Lower leg skin (tissue), 3 donors: ENCODE data around the gene FOXP2.

Experiments used
- CTCF ChIP-seq, 3 donors: fragments of 450-650 bp; IDR thresholded peaks; one replicate each; pipeline ENCODE4 v1.5.1; 2016; ENCODE audit warnings: antibody characterized with exemption in 3 of 3, mild to moderate bottlenecking in 3 of 3, moderate library complexity in 2 of 3
- POLR2A ChIP-seq, 2 donors: fragments of 450-650 bp; IDR thresholded peaks; one replicate each; pipeline ENCODE4 v1.6.1; 2016 to 2017; ENCODE audit warnings: antibody characterized with exemption in 2 of 2, mild to moderate bottlenecking in 1 of 2, moderate library complexity in 1 of 2

- TF ChIP-seq CTCF (IDR thresholded peaks at IDR 0.05) (no peak), POLR2A (IDR thresholded peaks at IDR 0.05) (no peak)
Observed at GRCh38 chr7:114444196-114444595, 29.6 kb downstream of the FOXP2 start.
